K562 (cell line): ENCODE results near the gene DIAPH1. TPM values are rescaled to one million over a fixed set of nuclear protein-coding genes. Genes with fewer than 3 reads are reported as not detected.

Experiments used
- CBX1 ChIP-seq: sonication (generic); IDR thresholded peaks from 2 replicates; pipeline ENCODE4 v1.6.1; 2016; ENCODE audit warnings: antibody characterized with exemption, low read depth, mild to moderate bottlenecking
- HEY1 ChIP-seq: fragments of 250-450 bp; sonication (Bioruptor Pico); IDR thresholded peaks from 2 replicates; pipeline ENCODE4 v1.5.0; 2020; ENCODE audit warnings: mild to moderate bottlenecking, moderate library complexity, borderline replicate concordance
- KDM1A ChIP-seq, 2 experiments: fragments of 450-650 bp; IDR thresholded peaks; 2 replicates each; pipeline ENCODE4 v1.6.1; 2016; ENCODE audit warnings: mild to moderate bottlenecking in 2 of 2
- MEF2D ChIP-seq: conservative IDR thresholded peaks from 2 replicates; pipeline ENCODE4 v1.6.1; 2016; ENCODE audit warnings: low read depth, missing genetic modification characterization, missing compliant biosample characterization
- MXI1 ChIP-seq: IDR thresholded peaks from 2 replicates; pipeline ENCODE4 v1.6.1; 2011; ENCODE audit warnings: low read depth, mild to moderate bottlenecking, improper control_type of control experiment, low read length
- PHB2 ChIP-seq: fragments of 450-650 bp; IDR thresholded peaks from 2 replicates; pipeline ENCODE4 v1.6.1; 2017; ENCODE audit warnings: low read depth
- RBM22 ChIP-seq: fragments of 200-400 bp; formaldehyde crosslinking; IDR thresholded peaks from 2 replicates; pipeline ENCODE4 v1.6.1; 2018; ENCODE audit warnings: low read length, low read depth; ENCODE audit not compliant: poor library complexity, severe bottlenecking
- SREBF1 ChIP-seq: fragments of 150-350 bp; IDR thresholded peaks from 2 replicates; pipeline ENCODE4 v1.6.1; 2014; ENCODE audit warnings: antibody characterized with exemption, low read depth, low read length, borderline replicate concordance
- ZNF778 ChIP-seq: fragments of 450-650 bp; formaldehyde crosslinking; IDR thresholded peaks from 2 replicates; pipeline ENCODE4 v1.4.0; 2020; ENCODE audit warnings: mild to moderate bottlenecking, moderate library complexity
- polyA plus RNA-seq, 8 experiments: library from polyadenylated mRNA; depleted of rRNA in 4 of 8; stranded (reverse) in 5 of 8; unstranded in 3 of 8; fragments of >200 nt; fragmentation: Nextera tagmentation in 2 of 8; fragmentation: Illumina TruSeq in 1 of 8; extraction: Ambion mirVana in 2 of 8; extraction: Trizol in 1 of 8; gene quantifications; 2 replicates each; pipeline versions ENCODE4 v1.2.1 to v1.2.3, GENCODE V29; 2011 to 2014; ENCODE audit warnings: inconsistent platforms in 1 of 8, missing spikeins in 1 of 8
- total RNA-seq, 7 experiments: library from RNA; depleted of rRNA in 6 of 7; stranded (reverse); fragments of >200 nt in 6 of 7; fragmentation: Illumina TruSeq in 2 of 7; extraction: Trizol in 2 of 7; gene quantifications; 2 replicates each; pipeline versions ENCODE4 v1.2.1 to v1.2.3, GENCODE V29; 2011 to 2021; ENCODE audit warnings: low replicate concordance in 1 of 7
- TF ChIP-seq, protein P1 (sequence below), 2 experiments: fragments of 450-650 bp; conservative IDR thresholded peaks; 2 replicates each; pipeline ENCODE4 v1.6.1; 2017; ENCODE audit warnings: mild to moderate bottlenecking in 2 of 2, moderate library complexity in 2 of 2
- TF ChIP-seq, protein P2 (sequence below): sonication (generic); formaldehyde crosslinking; IDR thresholded peaks from 2 replicates; pipeline ENCODE4 v1.8.0; 2022; ENCODE audit warnings: mild to moderate bottlenecking, missing genetic modification reagents
- TF ChIP-seq, protein P3 (sequence below): sonication (generic); formaldehyde crosslinking; IDR thresholded peaks from 2 replicates; pipeline ENCODE4 v1.8.1; 2023; ENCODE audit warnings: mild to moderate bottlenecking, missing genetic modification reagents, moderate library complexity
- TF ChIP-seq, protein P4 (sequence below): fragments of 450-650 bp; formaldehyde crosslinking; IDR thresholded peaks from 2 replicates; pipeline ENCODE4 v1.4.0; 2022; ENCODE audit warnings: missing genetic modification characterization
- TF ChIP-seq, protein P5 (sequence below), 2 experiments: fragments of 450-650 bp in 1 of 2; sonication (generic) in 1 of 2; formaldehyde crosslinking in 1 of 2; IDR thresholded peaks in 1 of 2; conservative IDR thresholded peaks in 1 of 2; 2 replicates each; pipeline versions ENCODE4 v1.6.1 to v1.8.1; 2016 to 2023; ENCODE audit warnings: mild to moderate bottlenecking in 2 of 2, moderate library complexity in 2 of 2, inconsistent platforms in 1 of 2, missing genetic modification reagents in 1 of 2
- TF ChIP-seq, protein P6 (sequence below): fragments of 250-450 bp; sonication (Bioruptor Pico); IDR thresholded peaks from 2 replicates; pipeline ENCODE4 v1.4.0; 2020; ENCODE audit warnings: mild to moderate bottlenecking
- TF ChIP-seq, protein P7 (sequence below): fragments of 250-450 bp; sonication (Bioruptor Pico); IDR thresholded peaks from 2 replicates; pipeline ENCODE4 v1.5.1; 2021; ENCODE audit warnings: mild to moderate bottlenecking

The DIAPH1 gene
- total and polyA plus RNA-seq, 9 of the 15 experiments (the other 6 are each of a cell fraction or from before 2014, with no cell fraction given), result 60.8 to 328 (median 97.8) TPM

DNA sequence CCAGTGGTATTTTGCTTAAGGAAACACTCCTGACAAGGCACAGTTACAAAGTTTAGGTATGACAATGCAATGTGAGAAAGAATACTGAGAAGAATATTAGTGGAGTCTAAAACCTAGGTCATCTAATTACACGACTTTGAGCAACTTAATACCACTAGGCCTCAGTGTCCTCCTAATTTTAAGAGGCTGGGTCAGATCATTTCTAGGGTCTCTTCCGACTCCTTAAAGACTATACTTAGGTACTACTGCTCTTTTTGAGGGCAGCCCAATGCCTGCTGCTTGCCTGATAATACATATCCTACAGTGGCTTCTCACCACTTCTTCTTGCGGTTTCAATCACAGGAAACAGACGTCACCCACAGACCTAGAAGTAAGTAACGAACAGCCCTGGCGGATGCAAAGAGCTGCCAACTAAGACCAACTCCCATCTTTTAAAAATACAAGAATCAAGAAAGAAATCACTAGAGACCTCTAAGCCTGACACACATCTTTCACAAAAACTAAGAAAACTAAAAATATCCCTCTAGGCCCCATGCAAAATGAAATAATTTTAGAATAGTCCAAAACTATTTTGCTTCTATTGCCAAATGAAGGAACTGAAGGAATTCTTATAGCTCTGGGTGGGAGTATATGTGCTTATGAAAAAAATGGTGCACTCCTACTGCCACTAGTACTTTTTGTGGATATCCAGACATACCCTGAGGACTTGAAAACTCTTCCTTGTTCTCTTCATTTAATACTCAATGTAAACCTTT is 13.1 kb downstream of the DIAPH1 start (continued):
- TF ChIP-seq, protein P1, sequence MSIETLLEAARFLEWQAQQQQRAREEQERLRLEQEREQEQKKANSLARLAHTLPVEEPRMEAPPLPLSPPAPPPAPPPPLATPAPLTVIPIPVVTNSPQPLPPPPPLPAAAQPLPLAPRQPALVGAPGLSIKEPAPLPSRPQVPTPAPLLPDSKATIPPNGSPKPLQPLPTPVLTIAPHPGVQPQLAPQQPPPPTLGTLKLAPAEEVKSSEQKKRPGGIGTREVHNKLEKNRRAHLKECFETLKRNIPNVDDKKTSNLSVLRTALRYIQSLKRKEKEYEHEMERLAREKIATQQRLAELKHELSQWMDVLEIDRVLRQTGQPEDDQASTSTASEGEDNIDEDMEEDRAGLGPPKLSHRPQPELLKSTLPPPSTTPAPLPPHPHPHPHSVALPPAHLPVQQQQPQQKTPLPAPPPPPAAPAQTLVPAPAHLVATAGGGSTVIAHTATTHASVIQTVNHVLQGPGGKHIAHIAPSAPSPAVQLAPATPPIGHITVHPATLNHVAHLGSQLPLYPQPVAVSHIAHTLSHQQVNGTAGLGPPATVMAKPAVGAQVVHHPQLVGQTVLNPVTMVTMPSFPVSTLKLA (conservative IDR thresholded peaks at IDR 0.05), result 0 out of 4 replicates have a peak, but pooled peaks of 1 of the 2 experiments have one; percentile 31
- peak; percentile 67; the same call in 1 of the 2 replicates for TF ChIP-seq PHB2
- TF ChIP-seq ZNF778 (CRISPR knock-in tag), result no peak
- TF ChIP-seq, protein P2, sequence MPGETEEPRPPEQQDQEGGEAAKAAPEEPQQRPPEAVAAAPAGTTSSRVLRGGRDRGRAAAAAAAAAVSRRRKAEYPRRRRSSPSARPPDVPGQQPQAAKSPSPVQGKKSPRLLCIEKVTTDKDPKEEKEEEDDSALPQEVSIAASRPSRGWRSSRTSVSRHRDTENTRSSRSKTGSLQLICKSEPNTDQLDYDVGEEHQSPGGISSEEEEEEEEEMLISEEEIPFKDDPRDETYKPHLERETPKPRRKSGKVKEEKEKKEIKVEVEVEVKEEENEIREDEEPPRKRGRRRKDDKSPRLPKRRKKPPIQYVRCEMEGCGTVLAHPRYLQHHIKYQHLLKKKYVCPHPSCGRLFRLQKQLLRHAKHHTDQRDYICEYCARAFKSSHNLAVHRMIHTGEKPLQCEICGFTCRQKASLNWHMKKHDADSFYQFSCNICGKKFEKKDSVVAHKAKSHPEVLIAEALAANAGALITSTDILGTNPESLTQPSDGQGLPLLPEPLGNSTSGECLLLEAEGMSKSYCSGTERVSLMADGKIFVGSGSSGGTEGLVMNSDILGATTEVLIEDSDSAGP, result no peak
- TF ChIP-seq HEY1 (CRISPR knock-in tag), result no peak
- no peak for TF ChIP-seq SREBF1
- TF ChIP-seq, protein P3, sequence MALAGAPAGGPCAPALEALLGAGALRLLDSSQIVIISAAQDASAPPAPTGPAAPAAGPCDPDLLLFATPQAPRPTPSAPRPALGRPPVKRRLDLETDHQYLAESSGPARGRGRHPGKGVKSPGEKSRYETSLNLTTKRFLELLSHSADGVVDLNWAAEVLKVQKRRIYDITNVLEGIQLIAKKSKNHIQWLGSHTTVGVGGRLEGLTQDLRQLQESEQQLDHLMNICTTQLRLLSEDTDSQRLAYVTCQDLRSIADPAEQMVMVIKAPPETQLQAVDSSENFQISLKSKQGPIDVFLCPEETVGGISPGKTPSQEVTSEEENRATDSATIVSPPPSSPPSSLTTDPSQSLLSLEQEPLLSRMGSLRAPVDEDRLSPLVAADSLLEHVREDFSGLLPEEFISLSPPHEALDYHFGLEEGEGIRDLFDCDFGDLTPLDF (CRISPR knock-in tag), result no peak
- TF ChIP-seq, protein P4, sequence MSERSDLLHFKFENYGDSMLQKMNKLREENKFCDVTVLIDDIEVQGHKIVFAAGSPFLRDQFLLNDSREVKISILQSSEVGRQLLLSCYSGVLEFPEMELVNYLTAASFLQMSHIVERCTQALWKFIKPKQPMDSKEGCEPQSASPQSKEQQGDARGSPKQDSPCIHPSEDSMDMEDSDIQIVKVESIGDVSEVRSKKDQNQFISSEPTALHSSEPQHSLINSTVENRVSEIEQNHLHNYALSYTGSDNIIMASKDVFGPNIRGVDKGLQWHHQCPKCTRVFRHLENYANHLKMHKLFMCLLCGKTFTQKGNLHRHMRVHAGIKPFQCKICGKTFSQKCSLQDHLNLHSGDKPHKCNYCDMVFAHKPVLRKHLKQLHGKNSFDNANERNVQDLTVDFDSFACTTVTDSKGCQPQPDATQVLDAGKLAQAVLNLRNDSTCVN, result no peak
- 0 out of 2 replicates have a peak, but pooled peaks have one; percentile 32 for TF ChIP-seq MEF2D (tag)
- no peak for TF ChIP-seq MXI1
- TF ChIP-seq, protein P5, sequence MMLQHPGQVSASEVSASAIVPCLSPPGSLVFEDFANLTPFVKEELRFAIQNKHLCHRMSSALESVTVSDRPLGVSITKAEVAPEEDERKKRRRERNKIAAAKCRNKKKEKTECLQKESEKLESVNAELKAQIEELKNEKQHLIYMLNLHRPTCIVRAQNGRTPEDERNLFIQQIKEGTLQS (IDR thresholded peaks at IDR 0.05), result peak; percentile 68; the same call in 1 of the 2 replicates
- TF ChIP-seq, protein P5 (CRISPR knock-in tag; conservative IDR thresholded peaks at IDR 0.05), result no peak
- TF ChIP-seq CBX1, result no peak
- TF ChIP-seq, protein P6, sequence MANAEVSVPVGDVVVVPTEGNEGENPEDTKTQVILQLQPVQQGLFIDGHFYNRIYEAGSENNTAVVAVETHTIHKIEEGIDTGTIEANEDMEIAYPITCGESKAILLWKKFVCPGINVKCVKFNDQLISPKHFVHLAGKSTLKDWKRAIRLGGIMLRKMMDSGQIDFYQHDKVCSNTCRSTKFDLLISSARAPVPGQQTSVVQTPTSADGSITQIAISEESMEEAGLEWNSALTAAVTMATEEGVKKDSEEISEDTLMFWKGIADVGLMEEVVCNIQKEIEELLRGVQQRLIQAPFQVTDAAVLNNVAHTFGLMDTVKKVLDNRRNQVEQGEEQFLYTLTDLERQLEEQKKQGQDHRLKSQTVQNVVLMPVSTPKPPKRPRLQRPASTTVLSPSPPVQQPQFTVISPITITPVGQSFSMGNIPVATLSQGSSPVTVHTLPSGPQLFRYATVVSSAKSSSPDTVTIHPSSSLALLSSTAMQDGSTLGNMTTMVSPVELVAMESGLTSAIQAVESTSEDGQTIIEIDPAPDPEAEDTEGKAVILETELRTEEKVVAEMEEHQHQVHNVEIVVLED (CRISPR knock-in tag), result no peak
- TF ChIP-seq KDM1A (IDR thresholded peaks at IDR 0.05), result peak; percentile 92 to 95
- TF ChIP-seq, protein P7, sequence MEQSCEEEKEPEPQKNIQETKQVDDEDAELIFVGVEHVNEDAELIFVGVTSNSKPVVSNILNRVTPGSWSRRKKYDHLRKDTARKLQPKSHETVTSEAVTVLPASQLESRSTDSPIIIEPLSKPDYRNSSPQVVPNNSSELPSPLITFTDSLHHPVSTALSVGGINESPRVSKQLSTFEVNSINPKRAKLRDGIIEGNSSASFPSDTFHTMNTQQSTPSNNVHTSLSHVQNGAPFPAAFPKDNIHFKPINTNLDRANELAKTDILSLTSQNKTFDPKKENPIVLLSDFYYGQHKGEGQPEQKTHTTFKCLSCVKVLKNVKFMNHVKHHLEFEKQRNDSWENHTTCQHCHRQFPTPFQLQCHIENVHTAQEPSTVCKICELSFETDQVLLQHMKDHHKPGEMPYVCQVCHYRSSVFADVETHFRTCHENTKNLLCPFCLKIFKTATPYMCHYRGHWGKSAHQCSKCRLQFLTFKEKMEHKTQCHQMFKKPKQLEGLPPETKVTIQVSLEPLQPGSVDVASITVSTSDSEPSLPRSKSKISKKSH (CRISPR knock-in tag), result no peak
- TF ChIP-seq RBM22, result no peak
